Activated CD4-positive, alpha-beta memory T cell treated with anti-CD3 and anti-CD28 coated beads, Interleukin-2, amount 10 ng/mL, durations not matched to agents 7 days and 5 days (primary cell): ENCODE data around the gene ZFYVE9. TPM values are rescaled to one million over a fixed set of nuclear protein-coding genes. Genes with fewer than 3 reads are reported as not detected.

Source experiments
- CTCF ChIA-PET: fragments of 350-600 bp; sonication (Branson Sonifier 250); formaldehyde crosslinking; loops from one replicate; lab custom pipeline; 2021; ENCODE audit warnings: antibody characterized with exemption, inconsistent platforms; lab: Charles Lee
- POLR2A ChIA-PET: fragments of 350-600 bp; sonication (Branson Sonifier 250); formaldehyde crosslinking; loops from one replicate; lab custom pipeline; 2021; ENCODE audit warnings: antibody characterized with exemption; lab: Charles Lee
- DNase-seq: peaks from one replicate; pipeline ENCODE4 v3.0.0-alpha.2; 2020
- H3K27ac Mint-ChIP-seq: one replicate; pipeline ENCODE4 v1.8.0; 2021; ENCODE audit warnings: mild to moderate bottlenecking, mixed read lengths
- H3K27me3 Mint-ChIP-seq: one replicate; pipeline ENCODE4 v1.8.0; 2021; ENCODE audit warnings: mixed read lengths
- H3K36me3 Mint-ChIP-seq: one replicate; pipeline ENCODE4 v1.8.0; 2021; ENCODE audit warnings: low read depth, mixed read lengths
- H3K4me1 Mint-ChIP-seq: one replicate; pipeline ENCODE4 v1.8.0; 2021; ENCODE audit warnings: mixed read lengths
- H3K4me3 Mint-ChIP-seq: one replicate; pipeline ENCODE4 v1.8.0; 2021; ENCODE audit warnings: mild to moderate bottlenecking, mixed read lengths
- H3K9me3 Mint-ChIP-seq: one replicate; pipeline ENCODE4 v1.8.0; 2021; ENCODE audit warnings: mixed read lengths
- total RNA-seq, 2 experiments: library from RNA; stranded (reverse); gene quantifications; one replicate each; pipeline ENCODE4 v1.2.3, GENCODE V29; 2021

Gene ZFYVE9
- total RNA-seq, 2 experiments from 2014 or later: 0.30 to 0.35 TPM

DNA sequence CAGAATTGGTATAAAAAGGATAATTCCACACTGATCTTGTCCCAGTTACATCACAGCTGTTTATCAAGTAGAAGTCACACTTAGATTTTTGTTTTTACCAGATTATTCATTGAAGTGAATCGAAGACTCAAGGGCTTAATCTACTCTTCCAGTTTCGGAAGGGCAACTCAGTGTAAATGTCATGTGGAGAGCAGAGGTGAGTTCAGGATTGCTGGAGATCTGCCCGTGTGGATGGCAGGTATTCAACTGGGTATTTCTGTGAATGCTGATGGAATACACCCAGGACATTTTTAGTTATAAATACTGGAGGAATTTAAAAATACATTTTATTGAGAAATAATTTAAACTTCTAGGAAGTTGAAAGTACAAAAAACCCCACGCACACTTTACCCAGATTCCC lies 204.8 kb downstream of the ZFYVE9 start:
- ChIA-PET CTCF (no interaction called here), POLR2A (no interaction called here)
- no peaks in the 10 kb centered on the region for H3K36me3 Mint-ChIP-seq
- no peaks in the 10 kb centered on the region for H3K27me3 Mint-ChIP-seq
- DNase-seq: no peak
- H3K27ac Mint-ChIP-seq: no peak overlapping the region
- H3K4me3 Mint-ChIP-seq: no peak overlapping the region
- no peaks in the 10 kb centered on the region for H3K4me1 Mint-ChIP-seq
- no peaks in the 10 kb centered on the region for H3K9me3 Mint-ChIP-seq

DNA sequence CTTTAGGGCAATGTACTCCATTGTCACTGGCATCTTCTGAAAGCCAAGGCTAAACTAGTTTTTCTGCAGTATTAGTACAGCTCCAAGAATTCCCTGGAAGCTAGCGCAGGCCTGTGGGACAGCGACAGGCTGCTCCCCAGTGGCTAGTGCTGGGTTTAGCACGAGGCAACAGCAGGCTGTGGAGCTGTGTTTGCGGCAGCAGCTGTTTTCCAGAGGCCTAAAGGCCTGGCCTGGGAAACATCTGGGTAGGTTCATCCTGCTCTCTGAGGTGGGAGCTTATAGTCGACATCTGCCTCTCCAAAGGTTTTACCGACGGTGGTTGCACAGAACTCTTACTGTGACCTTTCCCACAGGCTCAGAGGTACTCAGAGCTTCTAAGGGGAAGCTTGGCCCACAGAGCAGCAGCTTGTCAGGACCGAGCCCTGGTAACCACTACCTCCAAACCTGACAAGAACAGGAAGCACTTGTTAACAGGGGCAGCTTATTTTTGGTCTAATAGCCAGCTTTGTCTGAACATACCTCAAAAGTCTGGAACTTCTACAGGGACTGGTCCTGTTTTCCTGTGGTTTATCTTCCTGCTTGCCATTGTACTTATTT lies 206.9 kb downstream of the ZFYVE9 start:
- ChIA-PET POLR2A (interaction anchor here (0.9 to 1.3 kb wide), 3 partner anchors 11 to 18 kb away, joined by 4 to 5 read pairs (median 4); partner anchors contain the start of gene CC2D1B), CTCF (interaction anchor here (0.8 kb wide), 1 partner anchor 52 kb away, joined by 3 read pairs; no protein-coding TSS in a partner anchor)
- Mint-ChIP-seq H3K27me3 (no peaks in the 10 kb centered on the region), H3K36me3 (peaks cover 13% of the 10 kb centered on the region), H3K9me3 (no peaks in the 10 kb centered on the region), H3K27ac (no peak overlapping the region), H3K4me3 (no peak overlapping the region), H3K4me1 (no peaks in the 10 kb centered on the region)
- no peak for DNase-seq

DNA sequence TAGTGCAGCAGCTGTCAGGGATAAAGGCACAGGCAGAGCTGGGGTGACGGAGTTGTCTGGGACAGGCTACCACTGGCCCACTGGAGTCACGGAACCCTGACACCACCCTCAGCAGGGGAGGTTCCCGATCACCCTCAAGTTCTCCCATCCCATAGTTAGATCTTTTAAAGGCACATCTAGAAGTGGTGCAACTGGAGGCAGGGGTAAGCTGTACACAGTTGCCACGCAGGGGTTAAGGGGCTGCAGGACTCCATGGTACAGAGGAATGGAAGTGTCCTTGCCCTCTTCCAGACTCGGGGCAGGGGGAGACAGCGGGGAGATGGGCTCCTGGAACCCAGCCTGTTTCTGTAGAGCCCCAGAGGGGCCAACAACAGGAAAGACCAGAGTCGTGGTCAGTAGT lies 210.8 kb downstream of the ZFYVE9 start:
- ChIA-PET POLR2A (no interaction called here), CTCF (no interaction called here)
- Mint-ChIP-seq H3K27me3 (no peaks in the 10 kb centered on the region), H3K4me1 (no peaks in the 10 kb centered on the region), H3K4me3 (no peak overlapping the region), H3K36me3 (peaks cover 47% of the 10 kb centered on the region), H3K27ac (no peak overlapping the region), H3K9me3 (no peaks in the 10 kb centered on the region)
- no peak for DNase-seq

DNA sequence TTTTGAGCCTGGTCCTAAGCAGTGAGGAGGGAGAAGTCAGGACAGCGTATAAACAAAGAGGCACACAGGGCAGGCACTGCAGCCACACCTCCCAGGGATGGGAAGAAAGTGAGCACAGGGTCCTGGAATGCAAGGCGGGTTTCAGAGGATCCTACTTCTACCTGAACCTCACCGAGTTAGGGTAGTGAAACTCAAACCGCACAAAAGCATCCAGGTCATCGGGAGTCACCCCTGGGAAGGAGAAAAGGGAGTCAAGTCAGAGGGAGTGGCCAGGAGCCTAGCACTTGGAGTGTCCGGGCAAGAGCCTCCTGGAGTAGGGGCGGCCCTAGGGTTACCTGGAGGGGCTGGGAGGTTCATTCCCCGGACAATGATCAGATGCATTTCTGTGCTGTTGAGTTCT lies 213.5 kb downstream of the ZFYVE9 start:
- no peak overlapping the region for H3K27ac Mint-ChIP-seq
- no peak overlapping the region for H3K4me3 Mint-ChIP-seq
- no peaks in the 10 kb centered on the region for H3K27me3 Mint-ChIP-seq
- peaks cover 71% of the 10 kb centered on the region for H3K36me3 Mint-ChIP-seq
- no peaks in the 10 kb centered on the region for H3K9me3 Mint-ChIP-seq
- peaks cover 5% of the 10 kb centered on the region for H3K4me1 Mint-ChIP-seq
- ChIA-PET CTCF (no interaction called here), POLR2A (interaction anchor here (1.7 kb wide), 1 partner anchor 9 kb away, joined by 5 read pairs; no protein-coding TSS in a partner anchor)
- no peak for DNase-seq

DNA sequence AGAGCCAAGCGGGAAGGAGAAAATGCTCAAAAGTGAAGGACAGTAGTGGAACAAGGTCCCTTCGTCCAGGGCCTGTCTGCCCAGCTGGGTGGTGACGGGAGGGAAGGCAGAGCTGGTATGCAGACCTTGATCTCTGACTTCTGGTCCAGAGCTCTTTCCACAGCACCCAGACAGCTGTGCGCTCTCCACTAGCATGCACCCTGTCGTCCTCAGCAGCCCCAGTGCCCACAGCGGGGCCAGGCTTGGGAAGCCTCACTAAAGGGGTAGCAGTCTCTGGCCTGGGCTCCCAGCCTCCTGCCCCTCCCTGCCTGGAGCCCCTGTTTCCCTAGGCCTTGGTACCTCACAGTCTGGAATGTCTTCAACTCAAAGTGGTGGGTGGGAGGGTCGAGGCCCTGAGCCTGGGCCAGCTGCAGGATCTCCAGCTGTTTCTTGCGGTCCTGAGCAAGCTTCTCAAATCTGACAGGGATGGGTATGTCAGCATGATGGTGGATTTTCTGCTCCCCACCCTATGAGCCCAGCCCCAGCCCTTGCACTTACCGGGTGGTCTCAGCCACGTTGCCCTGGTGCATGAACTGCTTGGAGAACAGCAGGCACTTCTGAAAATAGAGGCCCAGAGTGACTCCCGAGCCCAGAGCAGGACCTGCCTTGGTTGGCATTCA lies 214.1 kb downstream of the ZFYVE9 start:
- Mint-ChIP-seq H3K9me3 (no peaks in the 10 kb centered on the region), H3K36me3 (peaks cover 76% of the 10 kb centered on the region), H3K4me3 (no peak overlapping the region), H3K4me1 (peaks cover 5% of the 10 kb centered on the region), H3K27me3 (no peaks in the 10 kb centered on the region), H3K27ac (no peak overlapping the region)
- ChIA-PET CTCF (no interaction called here), POLR2A (interaction anchor here (1.1 to 1.7 kb wide), 2 partner anchors 9 to 10 kb away, joined by 3 to 5 read pairs; partner anchors contain the start of gene CC2D1B)
- DNase-seq: no peak

DNA sequence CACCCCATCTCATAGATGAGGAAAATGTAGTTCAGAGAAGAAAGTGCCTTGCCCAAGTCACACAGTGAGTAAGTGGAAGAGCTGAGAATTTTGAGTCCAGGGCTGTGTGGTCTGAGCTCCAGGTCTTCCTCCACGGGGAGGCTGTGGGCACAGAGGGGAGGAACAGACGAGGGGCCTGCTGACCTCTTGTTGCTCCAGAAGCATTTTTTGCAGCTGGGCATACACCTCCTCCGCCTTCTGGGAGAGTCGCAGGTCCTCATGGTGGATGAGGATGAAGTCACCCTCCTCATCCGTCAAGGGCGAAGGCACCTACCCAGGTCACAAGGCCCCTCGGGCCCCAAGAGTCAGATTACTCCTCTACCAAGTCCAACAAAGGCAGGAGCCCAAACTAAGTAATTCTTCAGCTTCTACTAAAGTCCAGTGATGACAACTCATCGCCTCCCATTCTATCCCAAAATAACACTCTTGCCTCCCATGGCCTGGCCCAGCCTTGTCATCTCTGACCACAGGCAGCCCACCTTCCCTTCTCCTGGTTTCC lies 215.0 kb downstream of the ZFYVE9 start:
- Mint-ChIP-seq H3K36me3 (peaks cover 85% of the 10 kb centered on the region), H3K27ac (no peak overlapping the region), H3K4me1 (peaks cover 7% of the 10 kb centered on the region), H3K27me3 (no peaks in the 10 kb centered on the region), H3K9me3 (no peaks in the 10 kb centered on the region), H3K4me3 (no peak overlapping the region)
- ChIA-PET POLR2A (interaction anchor here (1.0 to 1.7 kb wide), 3 partner anchors 8 to 21 kb away, joined by 3 to 5 read pairs (median 3); partner anchors contain the start of gene CC2D1B), CTCF (no interaction called here)
- no peak for DNase-seq

DNA sequence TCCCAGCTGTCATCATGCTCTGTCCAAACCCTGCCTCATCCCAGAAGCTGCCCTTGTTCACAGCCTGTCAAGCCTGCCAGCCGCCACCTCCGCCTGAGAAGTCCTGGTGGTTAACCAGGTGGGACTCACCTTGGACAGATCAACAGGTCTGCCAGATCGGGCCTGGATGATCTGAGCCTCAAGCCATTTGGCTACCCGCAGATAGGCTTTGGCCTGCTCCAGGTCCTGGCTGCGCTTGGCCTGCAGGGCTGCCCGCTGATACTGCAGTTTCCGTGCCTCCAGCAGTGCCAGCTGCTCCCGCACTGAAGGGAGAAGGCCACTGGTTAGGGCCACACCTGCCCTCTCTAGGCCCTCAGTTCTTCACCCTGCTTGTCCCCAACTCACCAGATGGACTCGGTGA lies 215.5 kb downstream of the ZFYVE9 start:
- Mint-ChIP-seq H3K36me3 (peaks cover 90% of the 10 kb centered on the region), H3K27ac (no peak overlapping the region), H3K27me3 (no peaks in the 10 kb centered on the region), H3K9me3 (no peaks in the 10 kb centered on the region), H3K4me3 (no peak overlapping the region), H3K4me1 (peaks cover 8% of the 10 kb centered on the region)
- DNase-seq: no peak
- ChIA-PET CTCF (no interaction called here), POLR2A (interaction anchor here (1.0 to 1.4 kb wide), 3 partner anchors 8 to 21 kb away, joined by 3 read pairs; partner anchors contain the start of gene CC2D1B)

DNA sequence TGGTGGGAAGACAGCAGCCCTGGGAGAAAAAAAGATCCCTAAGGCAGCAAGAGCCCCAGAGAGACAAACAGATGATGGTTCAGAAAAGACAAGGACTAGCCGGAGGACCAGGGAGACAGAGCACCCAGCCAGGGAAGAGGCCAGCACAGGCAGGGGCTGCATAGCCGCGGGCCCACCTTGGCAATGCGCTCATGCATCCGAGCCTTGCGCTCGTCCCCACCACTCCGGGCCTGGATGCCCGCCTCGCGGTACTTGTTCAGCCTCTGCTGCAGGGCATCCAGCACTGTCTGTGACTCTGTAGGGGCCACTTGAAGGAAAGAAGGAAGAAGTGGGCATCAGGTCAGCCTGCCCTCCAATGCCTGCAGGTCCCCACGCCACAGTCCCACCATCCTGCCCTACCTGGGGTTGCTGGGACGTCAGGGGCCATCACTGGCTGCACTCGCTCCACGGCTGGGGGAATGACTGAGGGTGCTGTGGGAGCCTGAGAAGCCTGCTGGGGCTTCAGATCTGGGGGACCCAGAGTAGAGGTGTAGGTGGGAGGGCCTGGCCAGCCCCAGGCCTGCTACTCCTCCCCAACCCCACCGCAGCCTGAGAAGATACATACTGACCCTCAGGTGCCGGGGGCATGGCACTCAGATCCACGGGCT lies 217.1 kb downstream of the ZFYVE9 start:
- Mint-ChIP-seq H3K27ac (no peak overlapping the region), H3K4me3 (no peak overlapping the region), H3K9me3 (no peaks in the 10 kb centered on the region), H3K36me3 (peaks cover 83% of the 10 kb centered on the region), H3K27me3 (no peaks in the 10 kb centered on the region), H3K4me1 (peaks cover 15% of the 10 kb centered on the region)
- ChIA-PET CTCF (no interaction called here), POLR2A (interaction anchor here (1.4 to 1.6 kb wide), 2 partner anchors 7 to 10 kb away, joined by 3 to 4 read pairs; partner anchors contain the start of gene CC2D1B)
- no peak for DNase-seq

DNA sequence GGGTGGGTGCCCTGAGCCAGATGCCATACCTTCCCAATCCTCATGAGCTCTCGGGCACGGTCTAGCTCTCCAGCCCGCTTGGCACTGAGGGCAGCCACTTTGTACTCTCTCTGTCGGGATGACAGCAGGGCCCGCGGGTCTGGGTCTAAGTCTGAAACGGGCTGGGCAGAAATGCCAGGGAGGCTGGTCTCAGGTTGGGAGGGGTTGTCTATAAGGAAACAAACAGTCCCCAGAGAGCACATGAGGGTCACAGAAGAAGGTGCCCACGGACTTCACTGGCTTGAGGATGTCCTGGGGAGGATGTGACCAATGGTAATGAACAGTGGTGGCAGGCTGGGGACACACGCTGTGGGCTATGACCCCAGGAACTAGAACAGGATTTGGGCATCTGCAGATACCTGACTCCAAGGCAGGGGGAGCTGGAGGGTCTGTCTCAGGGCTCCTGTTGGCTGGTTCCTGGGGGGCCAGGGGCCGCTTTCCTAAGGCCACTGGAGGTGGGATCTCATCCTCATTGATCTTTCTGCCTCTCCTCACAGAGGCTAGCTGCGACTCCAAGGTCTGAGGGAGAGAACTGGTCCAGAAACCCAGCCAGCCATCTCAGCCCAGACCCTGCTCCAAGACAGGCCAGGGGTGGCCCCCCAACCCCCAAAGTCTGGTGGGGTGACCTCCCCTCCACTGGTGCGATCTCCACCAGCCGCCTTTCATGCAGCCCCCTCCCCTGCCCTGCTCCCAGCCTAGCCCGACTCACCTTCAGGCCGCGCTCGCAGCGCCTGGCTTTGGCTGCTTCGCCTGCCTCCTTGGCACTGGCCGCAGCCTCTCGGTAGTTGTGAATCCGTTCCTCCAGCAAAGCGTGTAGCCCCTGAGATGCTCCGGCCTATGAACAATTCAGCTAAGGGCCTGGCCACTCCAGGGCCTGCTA lies 218.0 kb downstream of the ZFYVE9 start:
- Mint-ChIP-seq H3K27me3 (no peaks in the 10 kb centered on the region), H3K4me1 (peaks cover 23% of the 10 kb centered on the region), H3K9me3 (no peaks in the 10 kb centered on the region), H3K36me3 (peaks cover 82% of the 10 kb centered on the region), H3K27ac (no peak overlapping the region), H3K4me3 (no peak overlapping the region)
- no peak for DNase-seq
- POLR2A ChIA-PET: interaction anchor here (1.6 to 2.6 kb wide), 2 partner anchors 11 to 44 kb away, joined by 4 to 11 read pairs; partner anchors contain the start of genes ORC1 and PRPF38A
- CTCF ChIA-PET: no interaction called here

DNA sequence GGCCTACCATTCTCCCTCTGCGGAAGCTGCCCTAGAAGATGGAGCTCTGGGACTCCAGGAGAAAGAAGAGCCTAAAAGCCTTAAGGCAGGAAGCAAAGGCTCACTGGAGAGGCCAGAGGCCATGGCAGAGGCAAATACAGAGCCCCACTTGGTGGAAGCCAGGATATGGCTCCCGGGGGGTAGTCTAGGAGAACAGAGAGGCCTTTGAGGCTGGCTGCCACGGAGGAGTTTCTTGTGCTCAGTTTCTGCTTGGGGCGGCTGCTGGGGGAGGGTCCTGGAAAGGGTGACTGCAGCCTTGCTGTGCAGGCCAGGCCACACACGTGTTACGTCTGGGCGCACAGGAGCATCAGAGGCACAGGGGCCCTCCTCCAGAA lies 218.7 kb downstream of the ZFYVE9 start:
- POLR2A ChIA-PET: interaction anchor here (1.6 to 2.6 kb wide), 2 partner anchors 12 to 43 kb away, joined by 4 to 11 read pairs; partner anchors contain the start of genes ORC1 and PRPF38A
- Mint-ChIP-seq H3K27ac (no peak overlapping the region), H3K36me3 (peaks cover 82% of the 10 kb centered on the region), H3K9me3 (no peaks in the 10 kb centered on the region), H3K4me3 (no peak overlapping the region), H3K4me1 (peaks cover 29% of the 10 kb centered on the region), H3K27me3 (no peaks in the 10 kb centered on the region)
- CTCF ChIA-PET: no interaction called here
- no peak for DNase-seq

DNA sequence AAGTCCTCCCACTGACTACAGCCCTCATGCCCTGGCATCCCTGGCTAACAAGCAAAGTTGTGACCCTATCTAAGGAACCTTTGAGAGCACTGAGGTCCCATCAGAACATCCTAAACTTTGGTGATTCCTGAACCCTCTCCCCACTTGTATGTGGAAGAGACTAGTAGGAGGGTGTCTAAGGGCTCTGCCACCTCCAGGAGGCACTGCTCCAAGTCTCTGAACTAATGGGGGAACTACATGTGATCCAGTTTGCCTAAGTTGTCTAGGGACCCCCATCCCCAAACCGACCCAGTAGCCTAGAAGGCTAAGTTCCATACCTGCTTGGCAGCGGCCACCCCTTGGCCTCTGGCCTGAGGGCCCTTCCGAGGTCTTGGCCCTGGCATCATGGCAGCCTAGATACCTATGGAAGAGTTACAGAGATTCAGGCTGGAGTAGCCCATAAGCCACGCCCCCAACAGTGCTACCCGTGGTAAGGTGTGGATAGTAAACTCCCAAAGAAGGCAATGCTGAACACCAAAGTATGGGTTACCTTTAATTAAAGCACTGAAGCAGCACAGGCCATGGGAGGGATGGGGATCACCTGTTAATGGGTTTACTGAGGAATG lies 222.4 kb downstream of the ZFYVE9 start:
- peaks cover 46% of the 10 kb centered on the region for H3K4me1 Mint-ChIP-seq
- peak overlapping the region; percentile 97 for H3K4me3 Mint-ChIP-seq
- ChIA-PET CTCF (interaction anchor here (1.0 to 1.2 kb wide), 2 partner anchors 308 to 322 kb away, joined by 3 read pairs; partner anchors contain the start of gene BTF3L4), POLR2A (interaction anchor here (1.0 to 2.8 kb wide), 11 partner anchors 8 to 363 kb away, joined by 3 to 71 read pairs (median 7); partner anchors contain the start of genes BTF3L4, ORC1, PRPF38A and SHISAL2A)
- DNase-seq: peak; percentile 25
- peak overlapping the region; percentile 96 for H3K27ac Mint-ChIP-seq
- H3K27me3 Mint-ChIP-seq: no peaks in the 10 kb centered on the region
- H3K9me3 Mint-ChIP-seq: no peaks in the 10 kb centered on the region
- H3K36me3 Mint-ChIP-seq: peaks cover 48% of the 10 kb centered on the region
